Skin epidermis (tissue), 12 donors: ENCODE data around the gene SYT2.

Experiments used
- H3K27ac ChIP-seq, 21 experiments: fragments of 200-600 bp; sonication (generic) in 11 of 21; one replicate each; pipeline ENCODE4 v1.5.0; 2020; ENCODE audit warnings: mild to moderate bottlenecking in 3 of 21, inconsistent platforms in 2 of 21, moderate library complexity in 2 of 21
- H3K4me3 ChIP-seq, 7 experiments: fragments of 200-600 bp; sonication (generic) in 2 of 7; one replicate each; pipeline ENCODE4 v1.5.0; 2020; ENCODE audit warnings: inconsistent platforms in 2 of 7, mild to moderate bottlenecking in 2 of 7, moderate library complexity in 1 of 7

The SYT2 gene

GRCh38 chr1:202708456-202709275, 1.6 kb downstream of the SYT2 start:
- H3K27ac ChIP-seq = no peak overlapping the region
- no peak overlapping the region for H3K4me3 ChIP-seq

DNA sequence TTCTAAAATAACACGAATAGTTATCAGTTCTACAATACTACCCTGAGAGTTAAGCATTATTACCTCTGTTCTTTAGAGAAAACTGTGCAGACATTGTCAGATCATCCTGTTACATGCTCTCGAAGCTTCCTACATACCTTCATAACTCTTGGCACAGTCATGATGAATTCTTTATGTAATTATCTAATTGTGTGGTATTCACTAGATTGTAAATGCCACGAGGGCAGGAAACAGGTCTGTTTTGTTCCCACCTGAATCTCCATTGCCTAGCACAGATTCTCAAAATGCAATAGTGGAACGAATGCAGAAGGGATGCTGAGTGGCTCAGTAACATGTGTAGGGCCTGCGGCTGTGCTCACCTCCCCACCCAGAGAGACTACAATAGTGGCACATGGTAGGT, 3.4 kb downstream of the SYT2 start:
- no peak overlapping the region for H3K27ac ChIP-seq
- no peak overlapping the region for H3K4me3 ChIP-seq

DNA sequence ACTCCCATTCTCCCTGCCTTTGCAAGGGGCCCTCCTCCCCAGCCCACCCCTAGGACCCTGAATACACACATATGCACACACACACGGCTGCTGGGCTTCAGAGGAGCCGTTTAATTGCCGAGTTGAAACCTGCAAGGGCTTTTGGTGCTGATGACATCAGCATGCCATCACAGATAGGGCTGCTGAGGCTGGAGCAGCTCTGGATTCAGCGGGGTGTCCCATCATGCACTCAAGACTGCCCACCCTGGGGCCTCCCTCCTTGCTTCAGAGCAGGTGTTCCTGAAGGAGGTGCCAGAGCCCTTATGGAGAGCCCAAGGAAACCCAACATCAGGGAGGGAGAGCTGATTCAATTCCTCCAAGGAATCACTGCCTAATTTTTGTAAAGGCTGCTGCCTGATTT, 5.7 kb downstream of the SYT2 start:
- no peak overlapping the region for H3K4me3 ChIP-seq
- H3K27ac ChIP-seq = no peak overlapping the region

DNA sequence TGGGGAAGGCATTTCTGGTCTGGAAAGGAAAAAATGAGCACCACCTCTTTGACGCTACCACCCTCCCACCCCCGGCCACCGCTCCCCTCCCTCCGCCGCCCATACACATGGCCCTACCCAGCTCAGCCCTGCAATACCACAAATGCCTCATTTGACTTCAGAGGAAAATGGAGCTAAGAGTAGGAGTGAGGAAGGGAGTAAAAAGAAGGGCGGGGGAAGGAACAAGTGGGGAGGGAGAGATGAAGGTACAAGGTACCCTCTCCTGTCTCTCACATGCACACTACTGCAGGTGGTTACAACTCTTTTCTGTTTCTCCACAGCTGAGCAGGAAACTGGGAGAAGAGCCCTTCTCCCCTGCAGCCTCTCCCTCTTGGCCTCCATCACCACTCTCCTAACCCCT, 7.1 kb downstream of the SYT2 start:
- H3K4me3 ChIP-seq = no peak overlapping the region
- no peak overlapping the region for H3K27ac ChIP-seq

- Histone ChIP-seq H3K4me3 (no peak overlapping the region), H3K27ac (no peak overlapping the region)
Observed at GRCh38 chr1:202702088-202702487, 8.2 kb downstream of the SYT2 start.

GRCh38 chr1:202701200-202701599, 9.1 kb downstream of the SYT2 start:
- no peak overlapping the region for H3K4me3 ChIP-seq
- no peak overlapping the region for H3K27ac ChIP-seq

DNA sequence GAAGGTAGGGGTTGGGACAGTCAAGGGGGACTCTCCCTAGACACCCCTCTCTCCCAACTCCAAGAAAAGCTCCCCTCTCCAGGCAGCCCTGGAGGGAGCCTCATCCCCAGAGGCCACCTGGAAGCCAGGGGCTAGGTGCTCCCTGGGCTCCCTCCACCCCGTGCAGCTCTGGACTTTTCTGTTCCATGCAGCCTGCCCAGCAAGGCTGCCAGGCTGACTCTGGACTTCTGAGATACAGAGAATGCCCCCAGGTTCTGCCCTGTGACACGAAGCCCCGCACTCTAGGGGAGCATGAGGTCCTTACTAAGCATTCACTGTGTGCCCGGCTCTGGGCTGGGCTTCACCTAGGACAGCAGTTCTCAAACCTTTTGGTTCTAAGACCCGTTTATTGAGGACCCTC, 10.2 kb downstream of the SYT2 start:
- Histone ChIP-seq H3K4me3 (no peak overlapping the region), H3K27ac (no peak overlapping the region)

DNA sequence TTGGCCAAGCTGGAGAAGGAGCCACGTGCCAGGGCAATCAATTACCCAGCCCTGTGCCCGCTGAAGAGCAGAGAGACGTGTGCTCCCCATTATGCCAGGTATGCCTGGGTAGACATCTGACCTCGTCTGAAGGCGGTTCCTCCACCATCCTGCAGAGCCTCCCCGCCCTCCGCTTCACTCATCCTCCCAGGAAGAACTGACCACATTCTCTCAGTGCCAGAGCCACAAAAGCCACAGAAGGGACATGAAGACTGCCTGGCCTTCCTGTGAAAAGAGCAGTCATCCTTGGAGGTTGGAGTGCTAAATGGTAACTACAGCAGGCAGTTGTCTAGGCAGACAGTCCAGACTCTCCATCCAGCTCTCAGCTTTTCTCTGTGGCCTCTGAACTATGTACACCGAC, 12.0 kb downstream of the SYT2 start:
- Histone ChIP-seq H3K4me3 (no peak overlapping the region), H3K27ac (no peak overlapping the region)

DNA sequence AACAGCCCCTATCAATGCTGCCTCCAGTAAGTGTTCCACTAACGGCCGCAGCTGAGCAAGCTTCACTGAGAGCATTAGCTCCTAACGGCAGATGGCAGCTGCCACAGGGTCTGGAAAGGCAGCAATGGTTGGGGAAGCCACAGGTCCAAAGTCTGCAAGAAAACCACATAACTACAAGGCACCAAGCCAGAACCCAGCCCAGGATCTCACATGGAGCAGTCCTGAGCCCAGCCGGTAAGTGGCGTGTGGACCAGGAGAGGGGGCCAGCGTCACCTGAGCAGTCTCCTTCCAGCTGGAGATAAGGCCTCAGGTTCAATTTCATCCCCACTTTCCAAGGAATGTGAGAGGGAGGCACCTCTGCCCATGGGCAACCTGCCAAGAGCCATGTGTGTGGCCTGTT, 13.2 kb downstream of the SYT2 start:
- H3K27ac ChIP-seq = no peak overlapping the region
- H3K4me3 ChIP-seq = no peak overlapping the region

GRCh38 chr1:202694314-202694713, 15.9 kb downstream of the SYT2 start:
- no peak overlapping the region for H3K4me3 ChIP-seq
- no peak overlapping the region for H3K27ac ChIP-seq

DNA sequence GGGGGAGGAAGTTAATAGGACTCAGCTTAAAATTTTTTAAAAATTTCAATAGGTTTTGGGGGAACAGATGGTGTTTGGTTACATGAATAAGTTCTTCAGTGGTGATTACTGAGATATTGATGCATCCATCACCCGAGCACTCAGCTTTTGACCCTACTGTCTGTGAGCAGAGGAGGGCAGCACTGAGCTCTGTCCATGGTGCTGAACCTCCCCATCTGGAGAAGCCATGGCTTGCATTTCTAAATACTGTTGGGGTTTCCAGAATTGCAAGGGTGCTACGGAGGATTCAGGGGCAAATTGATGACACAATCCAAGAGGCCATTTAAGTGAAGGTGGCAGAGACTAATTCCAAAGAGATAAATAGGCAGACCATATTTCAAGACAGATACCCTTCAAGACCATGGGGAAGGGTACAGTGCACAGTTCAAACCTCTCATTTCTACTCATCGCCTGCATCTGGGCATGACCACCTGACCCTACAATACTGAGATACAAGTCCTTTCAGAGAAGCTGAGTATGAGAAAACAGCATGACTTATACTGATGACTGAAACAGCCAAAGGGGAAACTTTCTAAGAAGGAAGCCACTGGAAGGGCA, 17.2 kb downstream of the SYT2 start:
- Histone ChIP-seq H3K4me3 (no peak overlapping the region), H3K27ac (no peak overlapping the region)

DNA sequence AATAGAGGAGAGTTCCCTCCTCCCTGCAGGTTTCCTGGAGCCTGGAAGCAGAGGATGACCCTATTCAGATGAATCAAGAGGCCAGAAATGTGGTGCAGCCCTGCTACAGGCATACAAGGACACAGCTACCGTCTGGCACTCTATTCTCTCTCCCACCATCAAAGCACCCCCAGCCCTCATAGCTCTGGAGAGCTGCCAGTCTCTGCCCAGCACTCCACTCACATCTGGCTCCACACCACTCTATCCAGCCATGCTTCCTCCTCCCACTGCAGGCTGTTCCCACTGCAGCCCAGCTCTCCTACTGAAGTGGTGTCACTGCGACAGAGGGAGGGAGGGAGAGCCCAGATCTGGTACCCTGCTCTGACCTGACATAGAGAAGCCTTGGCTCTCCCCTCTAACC, 18.4 kb downstream of the SYT2 start:
- H3K27ac ChIP-seq = no peak overlapping the region
- H3K4me3 ChIP-seq = no peak overlapping the region

DNA sequence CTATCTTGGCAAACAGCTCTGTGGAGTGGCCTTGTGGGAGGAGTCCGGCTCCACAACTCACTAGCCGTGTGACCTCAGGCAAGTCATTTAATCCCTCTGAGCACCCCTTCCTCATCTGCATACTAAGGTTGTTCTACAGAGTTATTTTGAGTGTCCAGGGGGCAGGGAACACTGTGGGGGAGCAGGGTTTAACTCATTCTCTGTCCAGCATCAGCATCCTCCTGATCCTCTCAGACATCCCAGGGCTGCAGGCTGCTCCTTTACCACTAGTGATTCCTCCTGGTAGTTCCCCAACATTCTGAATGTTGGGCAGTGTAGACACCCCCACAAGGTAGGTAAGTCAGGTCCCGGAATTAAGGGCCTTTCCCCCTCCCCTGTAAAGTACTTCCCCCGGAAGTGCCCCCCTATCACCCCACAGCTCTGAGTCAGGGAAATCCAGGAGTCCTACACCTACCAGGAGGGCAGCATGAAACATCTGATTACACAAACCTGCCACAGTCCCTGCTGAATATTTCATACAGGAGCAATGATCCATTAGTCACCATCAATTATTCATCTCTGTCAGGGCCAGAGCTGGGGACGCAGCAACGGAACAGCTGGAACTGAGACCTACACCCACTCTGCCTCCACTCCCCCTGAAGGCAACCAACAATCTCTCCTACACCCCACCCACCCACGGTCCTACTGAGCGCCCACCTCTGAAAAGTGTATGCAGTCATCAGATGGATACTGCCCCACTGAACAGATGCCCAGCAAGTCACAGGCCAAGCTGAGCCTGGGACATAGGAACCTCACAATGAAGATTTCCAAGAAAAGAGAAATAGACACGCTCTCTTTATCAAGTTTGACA, 20.5 kb downstream of the SYT2 start:
- H3K27ac ChIP-seq = no peak overlapping the region
- no peak overlapping the region for H3K4me3 ChIP-seq

GRCh38 chr1:202689082-202689481, 21.2 kb downstream of the SYT2 start:
- no peak overlapping the region for H3K4me3 ChIP-seq
- H3K27ac ChIP-seq = no peak overlapping the region

- Histone ChIP-seq H3K4me3 (no peak overlapping the region), H3K27ac (no peak overlapping the region)
Observed at GRCh38 chr1:202688401-202688800, 21.9 kb downstream of the SYT2 start.

GRCh38 chr1:202687798-202688197, 22.5 kb downstream of the SYT2 start:
- Histone ChIP-seq H3K4me3 (no peak overlapping the region), H3K27ac (no peak overlapping the region)

DNA sequence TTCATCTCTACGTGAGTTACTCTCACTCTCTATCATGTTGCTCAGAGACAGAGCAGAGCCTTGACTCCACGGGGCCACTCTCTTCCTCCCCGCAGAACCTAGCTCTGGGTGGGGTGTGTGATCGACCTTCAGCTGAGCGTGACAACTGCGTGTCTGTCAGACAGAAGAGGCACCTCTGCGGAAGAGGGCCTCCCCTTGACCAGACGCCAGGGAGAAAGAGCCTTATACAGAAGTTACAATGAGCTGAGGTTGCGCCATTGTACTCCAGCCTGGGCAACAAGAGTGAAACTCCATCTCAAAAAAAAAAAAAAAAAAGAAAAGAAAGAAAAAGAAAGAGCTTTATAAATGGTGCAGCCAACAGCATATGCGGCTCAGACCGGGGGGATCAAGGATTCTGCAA, 22.9 kb downstream of the SYT2 start:
- no peak overlapping the region for H3K4me3 ChIP-seq
- no peak overlapping the region for H3K27ac ChIP-seq

GRCh38 chr1:202685641-202686040, 24.6 kb downstream of the SYT2 start:
- H3K27ac ChIP-seq = no peak overlapping the region
- H3K4me3 ChIP-seq = no peak overlapping the region

DNA sequence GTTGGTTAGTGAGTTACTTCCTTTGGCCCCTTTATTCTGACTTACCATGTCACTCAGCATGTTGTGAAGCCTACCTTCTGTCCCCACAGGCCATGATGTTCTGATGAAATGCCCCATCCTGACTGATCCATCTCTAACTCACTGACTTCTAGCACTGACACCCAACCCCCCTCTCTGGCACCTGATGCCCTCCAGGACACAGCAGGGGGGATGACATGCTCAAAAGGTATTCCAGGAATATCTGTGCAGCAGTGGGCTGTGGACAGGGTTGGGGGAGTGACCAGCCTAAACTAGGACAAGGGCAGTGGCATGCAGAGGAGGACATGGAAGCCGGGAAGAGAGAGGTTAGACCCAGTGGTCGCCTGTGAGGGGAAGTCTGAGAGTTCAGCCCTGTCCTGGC, 25.5 kb downstream of the SYT2 start:
- H3K27ac ChIP-seq = no peak overlapping the region

GRCh38 chr1:202683029-202683428, 27.2 kb downstream of the SYT2 start:
- no peak overlapping the region for H3K4me3 ChIP-seq

More for the DNA sequence above, 25.5 kb downstream of the SYT2 start:
- no peak overlapping the region for H3K4me3 ChIP-seq

GRCh38 chr1:202682477-202682876, 27.8 kb downstream of the SYT2 start:
- no peak overlapping the region for H3K27ac ChIP-seq
- no peak overlapping the region for H3K4me3 ChIP-seq

More at GRCh38 chr1:202683029-202683428, 27.2 kb downstream of the SYT2 start:
- no peak overlapping the region for H3K27ac ChIP-seq
